Type B pancreatic cell (in vitro differentiated cells): Measurements from ENCODE around the gene RPS6KA6. TPM values are rescaled to one million over a fixed set of nuclear protein-coding genes. Genes with fewer than 3 reads are reported as not detected.
A peak's percentile ranks its signal among the peaks of the same experiment; 100 is the strongest.

ENCODE experiments used
- DNase-seq: peaks from one replicate; pipeline ENCODE4 v3.0.0; 2021; ENCODE audit warnings: mixed read lengths; ENCODE audit not compliant: unreplicated experiment; ENCODE audit errors: extremely low spot score
- H3K27ac Mint-ChIP-seq: 2 replicates; pipeline ENCODE4 v1.8.0; 2021; ENCODE audit warnings: mild to moderate bottlenecking, mixed read lengths
- H3K27me3 Mint-ChIP-seq: 2 replicates; pipeline ENCODE4 v1.8.0; 2021; ENCODE audit warnings: mixed read lengths
- H3K36me3 Mint-ChIP-seq: 2 replicates; pipeline ENCODE4 v1.8.0; 2021; ENCODE audit warnings: mixed read lengths
- H3K4me1 Mint-ChIP-seq: one replicate; pipeline ENCODE4 v1.8.0; 2021; ENCODE audit warnings: mixed read lengths; ENCODE audit not compliant: unreplicated experiment
- H3K4me3 Mint-ChIP-seq: 2 replicates; pipeline ENCODE4 v1.8.0; 2021; ENCODE audit warnings: mild to moderate bottlenecking, mixed read lengths
- H3K9me3 Mint-ChIP-seq: 2 replicates; pipeline ENCODE4 v1.8.0; 2021; ENCODE audit warnings: mixed read lengths
- CTCF ChIP-seq: fragments of 200-600 bp; sonication (generic); conservative IDR thresholded peaks from 2 replicates; pipeline ENCODE4 v1.5.0; 2021; ENCODE audit warnings: antibody characterized with exemption, mild to moderate bottlenecking
- long read RNA-seq: library from polyadenylated mRNA; unstranded; transcript quantifications from one replicate; pipeline ENCODE4 v2.0.0, GENCODE V29; 2020
- total RNA-seq: library from RNA; stranded (reverse); gene quantifications from 2 replicates; pipeline ENCODE4 v1.2.1, GENCODE V29; 2021; ENCODE audit warnings: low replicate concordance

RPS6KA6 gene
- 12.6 and 13.4 TPM in 2 replicates for total RNA-seq
- long read RNA-seq, partial matches to known transcripts = 0 of 5 reads
- long read RNA-seq, other reads (novel, unspliced or antisense) = 5 of 5 reads

GRCh38 chrX:84187533-84188319 is at the start of gene RPS6KA6:
Gene RPS6KA6, minus strand, starts transcription at chrX:84188199. Its CDS starts 300 bp downstream, at chrX:84187899.
- no peaks in the 10 kb centered on the region for H3K9me3 Mint-ChIP-seq

GRCh38 chrX:84224741-84225140 is 36.7 kb upstream of the RPS6KA6 start:
- H3K27me3 Mint-ChIP-seq = no peaks in the 10 kb centered on the region
- no peak for TF ChIP-seq CTCF
- H3K9me3 Mint-ChIP-seq = no peaks in the 10 kb centered on the region
- no peak overlapping the region for H3K4me3 Mint-ChIP-seq
- H3K4me1 Mint-ChIP-seq = no peaks in the 10 kb centered on the region
- no peaks in the 10 kb centered on the region for H3K36me3 Mint-ChIP-seq
- DNase-seq = no peak
- H3K27ac Mint-ChIP-seq = no peak overlapping the region

More at GRCh38 chrX:84187533-84188319, at the start of gene RPS6KA6:
- Mint-ChIP-seq H3K4me1 (no peaks in the 10 kb centered on the region), H3K4me3 (peak within 1 kb of the TSS; percentile 93), H3K27me3 (no peaks in the 10 kb centered on the region), H3K27ac (peak within 1 kb of the TSS; percentile 70), H3K36me3 (no peaks in the 10 kb centered on the region)
- TF ChIP-seq CTCF = no peak
- peak; percentile 70 for DNase-seq

- H3K4me3 Mint-ChIP-seq = no peak overlapping the region
- H3K9me3 Mint-ChIP-seq = no peaks in the 10 kb centered on the region
- no peaks in the 10 kb centered on the region for H3K27me3 Mint-ChIP-seq
- H3K4me1 Mint-ChIP-seq = peaks cover under 1% of the 10 kb centered on the region
- DNase-seq = no peak
- no peak overlapping the region for H3K27ac Mint-ChIP-seq
- no peak for TF ChIP-seq CTCF
- no peaks in the 10 kb centered on the region for H3K36me3 Mint-ChIP-seq
Observed at GRCh38 chrX:84223261-84223660, 35.3 kb upstream of the RPS6KA6 start.

GRCh38 chrX:84221181-84221580 is 33.2 kb upstream of the RPS6KA6 start:
- Mint-ChIP-seq H3K9me3 (no peaks in the 10 kb centered on the region), H3K27me3 (no peaks in the 10 kb centered on the region), H3K27ac (no peak overlapping the region), H3K4me3 (no peak overlapping the region), H3K4me1 (peaks cover 3% of the 10 kb centered on the region), H3K36me3 (no peaks in the 10 kb centered on the region)
- DNase-seq = no peak
- no peak for TF ChIP-seq CTCF

- H3K4me3 Mint-ChIP-seq = no peak overlapping the region
- peaks cover 3% of the 10 kb centered on the region for H3K4me1 Mint-ChIP-seq
- DNase-seq = no peak
- no peaks in the 10 kb centered on the region for H3K36me3 Mint-ChIP-seq
- no peak overlapping the region for H3K27ac Mint-ChIP-seq
- no peaks in the 10 kb centered on the region for H3K27me3 Mint-ChIP-seq
- no peaks in the 10 kb centered on the region for H3K9me3 Mint-ChIP-seq
- no peak for TF ChIP-seq CTCF
Observed at GRCh38 chrX:84219551-84219950, 31.6 kb upstream of the RPS6KA6 start.
